Kidney tubule cell (primary cell): ENCODE measurements around the gene APOL5.
"Not testable (repeated sequence)": the region's sequence is repeated elsewhere in the genome, so short reads cannot be mapped to it uniquely, and the experiment has no call there.

Experiments used
- DNase-seq: peaks from one replicate; pipeline ENCODE4 v3.0.0-alpha.2; 2018; ENCODE audit warnings: low spot score

APOL5 gene

GRCh38 chr22:35717572-35717971 lies at the start of gene APOL5:
Gene APOL5 (plus strand): TSS chr22:35717872. CDS start chr22:35717872, 0 bp downstream.
- DNase-seq = no peak

DNA sequence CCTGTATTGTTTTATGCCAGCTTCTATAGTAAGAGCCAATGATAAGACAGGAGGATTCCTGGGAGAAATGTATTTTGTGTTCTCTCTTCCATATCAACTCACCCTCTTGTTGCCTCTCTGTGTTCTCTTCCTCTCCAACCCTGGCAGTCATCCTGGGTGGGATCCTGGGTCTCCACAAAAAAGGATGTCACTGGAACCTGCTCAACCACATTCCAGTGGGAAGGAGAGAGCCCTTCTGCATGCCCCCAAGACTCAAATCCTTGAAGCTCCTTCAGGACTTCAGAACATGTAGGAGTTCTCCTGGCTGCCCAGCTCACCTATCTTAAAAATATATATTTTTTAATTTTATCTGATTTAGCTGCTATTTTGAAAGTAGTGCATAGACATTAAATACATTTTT lies 43.3 kb upstream of the APOL5 start:
- no peak for DNase-seq

GRCh38 chr22:35676065-35676464 lies 41.6 kb upstream of the APOL5 start:
- peak; percentile 69 for DNase-seq

GRCh38 chr22:35677460-35678187 lies 40.0 kb upstream of the APOL5 start:
- DNase-seq = peak; percentile 12

GRCh38 chr22:35678836-35679235 lies 38.8 kb upstream of the APOL5 start:
- DNase-seq = peak; percentile 70

DNA sequence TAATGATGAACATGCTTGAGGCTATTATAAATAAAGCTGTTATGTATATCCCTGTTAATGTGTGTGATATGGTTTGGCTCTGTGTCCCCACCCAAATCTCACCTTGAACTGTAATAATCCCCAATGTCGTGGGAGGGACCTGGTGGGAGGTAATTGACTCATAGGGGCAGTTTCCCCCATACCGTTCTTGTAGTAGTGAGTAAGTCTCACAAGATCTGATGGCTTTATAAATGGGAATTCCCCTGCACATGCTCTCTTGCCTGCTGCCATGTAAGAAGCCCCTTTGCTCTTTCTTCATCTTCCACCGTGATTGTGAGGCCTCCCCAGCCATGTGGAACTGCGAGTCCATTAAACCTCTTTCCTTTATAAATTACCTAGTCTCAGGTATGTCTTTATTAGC lies 38.2 kb upstream of the APOL5 start:
- peak; percentile 83 for DNase-seq

DNA sequence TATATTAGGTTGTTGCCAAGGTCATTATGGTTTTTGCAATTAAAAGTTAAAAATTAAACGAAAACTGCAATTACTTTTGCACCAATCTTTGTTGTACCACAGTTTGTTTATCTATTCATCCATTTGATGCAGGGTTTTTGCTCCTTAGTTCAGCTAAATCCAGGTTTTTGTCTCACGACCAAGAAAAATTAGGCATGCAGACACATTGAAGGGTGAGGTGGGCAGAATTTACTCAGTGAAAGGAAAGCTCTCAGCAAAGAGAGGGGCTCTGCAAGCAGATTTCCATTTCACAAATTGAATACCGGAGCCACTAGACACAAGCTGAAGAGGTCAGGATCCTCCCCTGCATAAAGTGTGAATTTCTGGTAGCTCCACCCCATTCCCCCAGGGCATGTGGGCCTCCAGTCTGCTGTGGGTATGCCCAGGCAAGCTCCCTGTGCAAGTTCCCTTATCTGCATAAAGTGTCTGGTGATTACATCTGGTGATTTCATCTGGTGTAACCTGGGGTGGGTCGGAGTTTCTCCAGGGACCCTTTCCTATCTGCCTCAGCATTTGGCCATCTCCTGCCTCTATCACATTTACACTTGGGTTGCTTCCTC lies 36.1 kb upstream of the APOL5 start:
- no peak for DNase-seq

DNA sequence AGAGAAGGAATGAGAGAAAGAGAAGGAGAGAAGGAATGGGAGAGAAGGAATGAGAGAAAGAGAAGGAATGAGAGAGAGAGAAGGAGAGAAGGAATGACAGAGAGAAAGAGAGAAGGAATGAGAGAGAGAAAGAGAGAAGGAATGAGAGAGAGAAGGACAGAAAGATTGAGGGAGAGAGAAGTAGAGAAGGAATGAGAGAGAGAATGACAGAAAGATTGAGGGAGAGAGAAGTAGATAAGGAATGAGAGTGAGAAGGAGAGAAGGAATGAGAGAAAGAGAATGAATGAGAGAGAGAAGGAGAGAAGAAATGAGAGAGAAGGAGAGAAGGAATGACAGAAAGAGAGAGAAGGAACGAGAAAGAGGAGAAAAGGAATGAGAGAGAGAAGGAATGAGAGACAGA lies 34.1 kb upstream of the APOL5 start:
- no peak for DNase-seq

- no peak for DNase-seq
Measured at GRCh38 chr22:35684270-35684700, 33.4 kb upstream of the APOL5 start.

GRCh38 chr22:35684732-35685131 lies 32.9 kb upstream of the APOL5 start:
- no peak for DNase-seq

DNA sequence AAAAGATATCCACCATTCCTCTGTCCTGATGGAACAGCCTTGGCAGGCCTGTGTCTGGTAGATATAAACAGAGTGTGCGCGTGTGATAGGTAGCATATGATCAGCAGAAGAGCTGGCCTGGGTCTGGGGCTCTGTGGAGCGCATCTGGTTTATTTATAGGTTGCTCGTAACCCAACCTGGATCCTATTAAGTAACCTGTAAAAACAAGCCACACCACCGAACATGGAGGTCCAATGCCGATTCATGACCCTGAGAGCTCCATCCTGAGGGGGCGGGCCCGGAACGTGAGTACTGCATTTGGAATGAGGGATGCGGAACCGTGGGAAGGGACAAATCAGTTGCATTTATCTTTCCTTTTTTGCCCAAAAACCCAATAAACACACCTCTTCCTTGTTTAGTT lies 31.9 kb upstream of the APOL5 start:
- DNase-seq = peak; percentile 48

- no peak for DNase-seq
Measured at GRCh38 chr22:35686298-35686697, 31.4 kb upstream of the APOL5 start.

GRCh38 chr22:35687461-35687860 lies 30.2 kb upstream of the APOL5 start:
- no peak for DNase-seq

DNA sequence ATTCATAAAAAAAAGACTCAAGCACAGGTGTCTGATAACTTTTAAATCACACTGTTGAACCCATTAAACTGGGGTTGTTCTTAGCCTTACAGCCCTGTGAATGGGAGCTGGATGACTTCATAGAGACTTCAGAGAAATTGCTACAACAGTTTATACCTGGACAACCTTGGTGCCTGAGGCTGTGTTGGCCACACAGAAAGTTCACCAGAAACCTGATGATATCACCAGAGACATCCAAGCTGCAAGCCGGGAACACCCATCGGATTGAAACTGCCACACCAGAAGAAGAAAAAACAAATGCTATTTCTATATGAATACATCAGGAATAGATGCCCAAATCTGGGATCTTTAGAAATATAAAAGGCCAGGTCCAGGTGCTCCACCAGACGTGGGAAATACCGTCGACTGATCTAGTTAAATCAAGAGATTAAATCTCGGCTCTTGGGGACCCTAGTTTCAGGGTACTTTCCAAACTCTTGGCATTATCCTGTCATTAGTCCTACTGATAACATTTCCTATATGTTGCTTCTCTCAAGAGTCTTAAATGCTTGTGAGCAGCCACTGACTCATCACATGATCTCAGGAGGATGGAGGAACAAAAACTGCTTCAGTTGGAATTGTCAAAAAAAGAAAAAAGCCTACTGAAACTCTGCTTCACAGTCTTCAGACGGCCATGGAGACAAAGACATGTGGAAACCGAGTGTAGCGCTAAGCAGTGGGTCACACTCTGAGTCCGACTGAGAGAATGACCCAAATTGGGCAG lies 28.6 kb upstream of the APOL5 start:
- DNase-seq = no peak

DNA sequence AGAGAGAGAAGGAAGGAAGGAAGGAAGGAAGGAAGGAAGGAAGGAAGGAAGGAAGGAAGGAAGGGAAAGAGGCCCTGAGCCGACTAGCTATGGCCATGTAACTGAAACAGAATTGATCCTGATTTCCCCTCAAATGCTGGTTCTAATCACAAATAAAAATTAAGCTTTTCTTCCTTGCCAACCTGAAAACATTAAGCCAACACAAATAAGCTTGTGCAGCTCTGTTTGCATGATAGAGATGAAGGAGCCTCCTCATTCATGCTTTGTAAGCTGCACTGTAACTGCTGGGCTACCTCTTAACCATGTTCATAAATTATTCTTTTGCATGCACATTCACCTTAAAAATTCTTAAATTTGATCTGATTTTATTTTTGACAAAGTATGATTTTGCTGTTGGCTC lies 27.7 kb upstream of the APOL5 start:
- no peak for DNase-seq

DNA sequence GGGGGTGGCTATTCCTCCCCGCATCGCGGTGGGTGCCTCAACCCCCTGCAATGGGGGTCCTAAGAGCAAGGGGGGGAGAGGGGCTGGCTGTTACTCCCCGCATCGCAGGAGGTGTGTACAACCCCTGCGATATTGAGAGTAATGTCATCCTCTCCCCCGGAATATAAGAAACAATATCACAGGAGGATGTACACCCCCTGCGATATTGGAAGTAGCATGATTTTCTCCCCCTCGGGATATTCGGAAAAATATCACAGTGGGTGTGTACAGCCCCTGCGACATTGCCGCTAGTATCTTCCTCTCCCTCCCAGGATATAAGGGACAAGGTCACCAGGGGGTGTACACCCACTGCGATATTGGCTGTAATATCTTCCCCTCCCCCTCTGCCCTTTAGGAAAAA lies 22.5 kb upstream of the APOL5 start:
- no peak for DNase-seq

DNA sequence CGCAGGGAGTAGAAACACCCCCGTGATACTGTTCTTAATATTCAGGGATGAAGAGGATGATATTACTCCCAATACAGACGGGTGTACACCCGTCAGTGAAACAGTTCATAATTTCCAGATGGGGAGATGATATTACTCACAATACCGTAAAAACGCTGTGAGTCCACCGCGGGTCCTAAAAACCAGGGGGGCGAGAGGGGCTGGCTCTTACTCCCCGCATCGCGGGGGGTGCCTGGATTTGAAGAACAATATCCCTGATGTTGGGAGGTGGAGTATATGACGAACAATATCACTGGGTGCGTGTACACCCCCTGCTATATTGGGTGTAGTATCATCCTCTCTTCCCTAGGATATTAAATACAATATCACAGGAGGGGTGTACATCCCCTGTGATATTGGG lies 20.5 kb upstream of the APOL5 start:
- DNase-seq = no peak

GRCh38 chr22:35699852-35700251 lies 17.8 kb upstream of the APOL5 start:
- DNase-seq = not testable (repeated sequence)

- no peak for DNase-seq
Measured at GRCh38 chr22:35703861-35704584, 13.6 kb upstream of the APOL5 start.

- peak; percentile 39 for DNase-seq
Measured at GRCh38 chr22:35705141-35705540, 12.5 kb upstream of the APOL5 start.

- no peak for DNase-seq
Measured at GRCh38 chr22:35708453-35708852, 9.2 kb upstream of the APOL5 start.

GRCh38 chr22:35708917-35709316 lies 8.8 kb upstream of the APOL5 start:
- no peak for DNase-seq
